GM19438 (cell line): ENCODE measurements around the gene MYBPHL.
A peak's percentile ranks its signal among the peaks of the same experiment; 100 is the strongest.
"Not testable (repeated sequence)": the region's sequence is repeated elsewhere in the genome, so short reads cannot be mapped to it uniquely, and the experiment has no call there.

Source experiments
- ATAC-seq: cut with Tn5 transposase; IDR thresholded peaks from one replicate; pipeline ENCODE4 v1.9.1; 2021; ENCODE audit warnings: low read depth; ENCODE audit not compliant: unreplicated experiment

Gene MYBPHL

GRCh38 chr1:109307274-109308021, 637 bp upstream of the MYBPHL start:
- ATAC-seq = no peak

- ATAC-seq = not testable (repeated sequence)
Measured at GRCh38 chr1:109305991-109306390, 820 bp downstream of the MYBPHL start.

- no peak for ATAC-seq
Measured at GRCh38 chr1:109304226-109304920, 2.4 kb downstream of the MYBPHL start.

GRCh38 chr1:109301874-109302273, 4.9 kb downstream of the MYBPHL start:
- ATAC-seq = no peak

- no peak for ATAC-seq
Measured at GRCh38 chr1:109300650-109301151, 6.1 kb downstream of the MYBPHL start.

GRCh38 chr1:109299558-109300343, 7.1 kb downstream of the MYBPHL start:
- no peak for ATAC-seq

GRCh38 chr1:109298666-109299557, 7.9 kb downstream of the MYBPHL start:
- no peak for ATAC-seq

- ATAC-seq = no peak
Measured at GRCh38 chr1:109296782-109297181, 10.0 kb downstream of the MYBPHL start.

- no peak for ATAC-seq
Measured at GRCh38 chr1:109295712-109296415, 10.9 kb downstream of the MYBPHL start.

- no peak for ATAC-seq
Measured at GRCh38 chr1:109294481-109294880, 12.3 kb downstream of the MYBPHL start.

GRCh38 chr1:109293026-109293425, 13.8 kb downstream of the MYBPHL start:
- no peak for ATAC-seq

- no peak for ATAC-seq
Measured at GRCh38 chr1:109292364-109292763, 14.4 kb downstream of the MYBPHL start.

GRCh38 chr1:109290998-109291397, 15.8 kb downstream of the MYBPHL start:
- no peak for ATAC-seq

- ATAC-seq = no peak
Measured at GRCh38 chr1:109290137-109290536, 16.7 kb downstream of the MYBPHL start.

- ATAC-seq = not testable (repeated sequence)
Measured at GRCh38 chr1:109286762-109287161, 20.0 kb downstream of the MYBPHL start.

- ATAC-seq = peak; percentile 41
Measured at GRCh38 chr1:109283748-109284600, 22.8 kb downstream of the MYBPHL start.

GRCh38 chr1:109282952-109283747, 23.7 kb downstream of the MYBPHL start, which contains the start of gene PSRC1:
Gene PSRC1 (minus strand): TSS chr1:109283145.
- ATAC-seq = peak; percentile 94

GRCh38 chr1:109282497-109282951, 24.3 kb downstream of the MYBPHL start:
- ATAC-seq = no peak
